ENCODE data around the gene IKZF4.

DNA sequence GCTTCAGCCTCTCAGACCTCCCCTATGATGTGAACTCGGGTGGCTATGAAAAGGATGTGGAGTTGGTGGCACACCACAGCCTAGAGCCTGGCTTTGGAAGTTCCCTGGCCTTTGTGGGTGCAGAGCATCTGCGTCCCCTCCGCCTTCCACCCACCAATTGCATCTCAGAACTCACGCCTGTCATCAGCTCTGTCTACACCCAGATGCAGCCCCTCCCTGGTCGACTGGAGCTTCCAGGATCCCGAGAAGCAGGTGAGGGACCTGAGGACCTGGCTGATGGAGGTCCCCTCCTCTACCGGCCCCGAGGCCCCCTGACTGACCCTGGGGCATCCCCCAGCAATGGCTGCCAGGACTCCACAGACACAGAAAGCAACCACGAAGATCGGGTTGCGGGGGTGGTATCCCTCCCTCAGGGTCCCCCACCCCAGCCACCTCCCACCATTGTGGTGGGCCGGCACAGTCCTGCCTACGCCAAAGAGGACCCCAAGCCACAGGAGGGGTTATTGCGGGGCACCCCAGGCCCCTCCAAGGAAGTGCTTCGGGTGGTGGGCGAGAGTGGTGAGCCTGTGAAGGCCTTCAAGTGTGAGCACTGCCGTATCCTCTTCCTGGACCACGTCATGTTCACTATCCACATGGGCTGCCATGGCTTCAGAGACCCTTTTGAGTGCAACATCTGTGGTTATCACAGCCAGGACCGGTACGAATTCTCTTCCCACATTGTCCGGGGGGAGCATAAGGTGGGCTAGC lies 13.9 kb downstream of the IKZF4 start:
- TF ChIP-seq, protein P1, sequence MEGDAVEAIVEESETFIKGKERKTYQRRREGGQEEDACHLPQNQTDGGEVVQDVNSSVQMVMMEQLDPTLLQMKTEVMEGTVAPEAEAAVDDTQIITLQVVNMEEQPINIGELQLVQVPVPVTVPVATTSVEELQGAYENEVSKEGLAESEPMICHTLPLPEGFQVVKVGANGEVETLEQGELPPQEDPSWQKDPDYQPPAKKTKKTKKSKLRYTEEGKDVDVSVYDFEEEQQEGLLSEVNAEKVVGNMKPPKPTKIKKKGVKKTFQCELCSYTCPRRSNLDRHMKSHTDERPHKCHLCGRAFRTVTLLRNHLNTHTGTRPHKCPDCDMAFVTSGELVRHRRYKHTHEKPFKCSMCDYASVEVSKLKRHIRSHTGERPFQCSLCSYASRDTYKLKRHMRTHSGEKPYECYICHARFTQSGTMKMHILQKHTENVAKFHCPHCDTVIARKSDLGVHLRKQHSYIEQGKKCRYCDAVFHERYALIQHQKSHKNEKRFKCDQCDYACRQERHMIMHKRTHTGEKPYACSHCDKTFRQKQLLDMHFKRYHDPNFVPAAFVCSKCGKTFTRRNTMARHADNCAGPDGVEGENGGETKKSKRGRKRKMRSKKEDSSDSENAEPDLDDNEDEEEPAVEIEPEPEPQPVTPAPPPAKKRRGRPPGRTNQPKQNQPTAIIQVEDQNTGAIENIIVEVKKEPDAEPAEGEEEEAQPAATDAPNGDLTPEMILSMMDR (conservative IDR thresholded peaks at IDR 0.05; ENCODE audit: low read depth, low read length): no peak
- TF ChIP-seq EZH2 (IDR thresholded peaks at IDR 0.05; ENCODE audit: low read length, unreplicated experiment) (no peak), EZH2phosphoT487 (IDR thresholded peaks at IDR 0.05; ENCODE audit: borderline replicate concordance, low read length) (no peak)

Measured in PC-3 (cell line).